SK-N-SH treated with all-trans-retinoic acid at 6 μM for 48 hours (cell line): ENCODE results near the gene TMUB2.

Source experiments
- ATAC-seq: fragments of 200-7000 bp; cut with Tn5 transposase; 3 replicates; pipeline ENCODE4 v1.9.1; 2020; ENCODE audit warnings: mild to moderate bottlenecking, moderate library complexity
- ARNTL ChIP-seq: fragments of 450-650 bp; formaldehyde crosslinking; IDR thresholded peaks from 2 replicates; pipeline ENCODE4 v1.5.0; 2020; ENCODE audit warnings: low read depth, mild to moderate bottlenecking, moderate library complexity, borderline replicate concordance
- BACH2 ChIP-seq: fragments of 250-450 bp; sonication (Bioruptor Pico); IDR thresholded peaks from 2 replicates; pipeline ENCODE4 v1.9.0; 2021; ENCODE audit warnings: mild to moderate bottlenecking, borderline replicate concordance
- CREB5 ChIP-seq: fragments of 250-450 bp; sonication (Bioruptor Pico); IDR thresholded peaks from 2 replicates; pipeline ENCODE4 v1.5.1; 2020; ENCODE audit warnings: low read depth, mild to moderate bottlenecking, moderate library complexity
- CSDC2 ChIP-seq: fragments of 250-450 bp; sonication (Bioruptor Pico); IDR thresholded peaks from 2 replicates; pipeline ENCODE4 v1.5.0; 2020; ENCODE audit warnings: mild to moderate bottlenecking, moderate library complexity
- ESRRG ChIP-seq: fragments of 250-450 bp; sonication (Bioruptor Pico); IDR thresholded peaks from 2 replicates; pipeline ENCODE4 v1.6.1; 2021; ENCODE audit warnings: mild to moderate bottlenecking
- GLIS3 ChIP-seq: fragments of 250-450 bp; sonication (Bioruptor Pico); IDR thresholded peaks from 2 replicates; pipeline ENCODE4 v1.5.0; 2020; ENCODE audit warnings: mild to moderate bottlenecking, moderate library complexity
- ISL1 ChIP-seq: fragments of 250-450 bp; sonication (Bioruptor Pico); IDR thresholded peaks from 2 replicates; pipeline ENCODE4 v2.1.2; 2022; ENCODE audit warnings: mild to moderate bottlenecking, moderate library complexity
- OSR1 ChIP-seq: fragments of 250-450 bp; sonication (Bioruptor Pico); IDR thresholded peaks from 2 replicates; pipeline ENCODE4 v1.8.0; 2022; ENCODE audit warnings: moderate library complexity, mild to moderate bottlenecking, inconsistent platforms
- PPARA ChIP-seq: fragments of 250-450 bp; sonication (Bioruptor Pico); IDR thresholded peaks from 2 replicates; pipeline ENCODE4 v1.5.0; 2020; ENCODE audit warnings: mild to moderate bottlenecking, borderline replicate concordance
- RARB ChIP-seq: fragments of 250-450 bp; sonication (Bioruptor Pico); IDR thresholded peaks from 2 replicates; pipeline ENCODE4 v1.8.0; 2021; ENCODE audit warnings: mild to moderate bottlenecking, moderate library complexity
- SNAI2 ChIP-seq: fragments of 250-450 bp; sonication (Bioruptor Pico); IDR thresholded peaks from 2 replicates; pipeline ENCODE4 v1.5.0; 2020; ENCODE audit warnings: mild to moderate bottlenecking, moderate library complexity
- TCF4 ChIP-seq: fragments of 250-450 bp; sonication (Bioruptor Pico); IDR thresholded peaks from 2 replicates; pipeline ENCODE4 v1.8.0; 2021; ENCODE audit warnings: mild to moderate bottlenecking, moderate library complexity, borderline replicate concordance
- TSHZ2 ChIP-seq: fragments of 250-450 bp; sonication (Bioruptor Pico); IDR thresholded peaks from 2 replicates; pipeline ENCODE4 v1.5.0; 2020; ENCODE audit warnings: mild to moderate bottlenecking, moderate library complexity
- ZFP3 ChIP-seq: fragments of 250-450 bp; sonication (Bioruptor Pico); IDR thresholded peaks from 2 replicates; pipeline ENCODE4 v1.5.0; 2020; ENCODE audit warnings: mild to moderate bottlenecking, moderate library complexity
- ZNF70 ChIP-seq: fragments of 450-650 bp; formaldehyde crosslinking; IDR thresholded peaks from 2 replicates; pipeline ENCODE4 v1.5.0; 2020; ENCODE audit warnings: mild to moderate bottlenecking, moderate library complexity
- ZNF8 ChIP-seq: fragments of 450-650 bp; formaldehyde crosslinking; IDR thresholded peaks from 2 replicates; pipeline ENCODE4 v1.5.0; 2020; ENCODE audit warnings: mild to moderate bottlenecking, moderate library complexity
- TF ChIP-seq, protein P1 (sequence below): fragments of 250-450 bp; sonication (Bioruptor Pico); IDR thresholded peaks from 2 replicates; pipeline ENCODE4 v1.8.0; 2020; ENCODE audit warnings: mild to moderate bottlenecking, moderate library complexity, borderline replicate concordance
- TF ChIP-seq, protein P2 (sequence below): fragments of 250-450 bp; sonication (Bioruptor Pico); IDR thresholded peaks from 2 replicates; pipeline ENCODE4 v1.5.1; 2021; ENCODE audit warnings: mild to moderate bottlenecking, moderate library complexity

TMUB2 gene

DNA sequence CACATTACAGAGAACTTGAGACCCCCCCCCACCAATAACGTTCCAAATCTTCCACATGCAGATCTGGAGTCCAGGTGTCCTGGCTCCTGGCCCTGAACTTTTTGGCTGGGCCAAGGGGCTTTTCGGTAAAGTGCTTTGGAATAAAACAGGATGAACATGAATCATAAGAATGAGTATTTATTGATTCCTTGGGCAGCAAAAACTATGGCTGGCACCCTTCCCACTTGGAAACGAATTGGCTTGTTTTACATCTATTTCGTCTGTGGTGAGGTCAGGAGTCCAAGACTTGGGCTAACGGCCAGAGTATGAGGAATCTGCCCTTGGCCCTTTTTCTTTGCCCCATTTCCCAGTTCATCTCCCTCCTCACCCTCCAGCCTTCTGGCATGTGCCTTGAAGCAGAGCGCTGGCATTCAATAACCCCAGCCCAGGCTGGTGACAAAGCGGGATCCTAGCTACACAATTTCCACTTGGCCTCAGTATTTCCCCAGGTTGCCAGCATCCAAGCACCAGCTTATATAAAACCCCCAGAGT is 36.8 kb downstream of the TMUB2 start:
- no peak for ATAC-seq
- TF ChIP-seq, protein P1, sequence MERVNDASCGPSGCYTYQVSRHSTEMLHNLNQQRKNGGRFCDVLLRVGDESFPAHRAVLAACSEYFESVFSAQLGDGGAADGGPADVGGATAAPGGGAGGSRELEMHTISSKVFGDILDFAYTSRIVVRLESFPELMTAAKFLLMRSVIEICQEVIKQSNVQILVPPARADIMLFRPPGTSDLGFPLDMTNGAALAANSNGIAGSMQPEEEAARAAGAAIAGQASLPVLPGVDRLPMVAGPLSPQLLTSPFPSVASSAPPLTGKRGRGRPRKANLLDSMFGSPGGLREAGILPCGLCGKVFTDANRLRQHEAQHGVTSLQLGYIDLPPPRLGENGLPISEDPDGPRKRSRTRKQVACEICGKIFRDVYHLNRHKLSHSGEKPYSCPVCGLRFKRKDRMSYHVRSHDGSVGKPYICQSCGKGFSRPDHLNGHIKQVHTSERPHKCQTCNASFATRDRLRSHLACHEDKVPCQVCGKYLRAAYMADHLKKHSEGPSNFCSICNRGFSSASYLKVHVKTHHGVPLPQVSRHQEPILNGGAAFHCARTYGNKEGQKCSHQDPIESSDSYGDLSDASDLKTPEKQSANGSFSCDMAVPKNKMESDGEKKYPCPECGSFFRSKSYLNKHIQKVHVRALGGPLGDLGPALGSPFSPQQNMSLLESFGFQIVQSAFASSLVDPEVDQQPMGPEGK (CRISPR knock-in tag), result no peak
- TF ChIP-seq CSDC2 (CRISPR knock-in tag) (no peak), ZNF8 (CRISPR knock-in tag) (no peak), ISL1 (CRISPR knock-in tag) (peak; percentile 64), ARNTL (CRISPR knock-in tag) (no peak), CREB5 (no peak), TCF4 (CRISPR knock-in tag) (peak; percentile 29; the same call in 1 of the 2 replicates)

- TF ChIP-seq BACH2 (no peak), ZFP3 (CRISPR knock-in tag) (no peak), ZNF70 (CRISPR knock-in tag) (no peak), TSHZ2 (no peak)
- TF ChIP-seq, all 23 proteins: peak for 0
- no peak for ATAC-seq
Measured at GRCh38 chr17:44229090-44229489, 42.3 kb downstream of the TMUB2 start.

DNA sequence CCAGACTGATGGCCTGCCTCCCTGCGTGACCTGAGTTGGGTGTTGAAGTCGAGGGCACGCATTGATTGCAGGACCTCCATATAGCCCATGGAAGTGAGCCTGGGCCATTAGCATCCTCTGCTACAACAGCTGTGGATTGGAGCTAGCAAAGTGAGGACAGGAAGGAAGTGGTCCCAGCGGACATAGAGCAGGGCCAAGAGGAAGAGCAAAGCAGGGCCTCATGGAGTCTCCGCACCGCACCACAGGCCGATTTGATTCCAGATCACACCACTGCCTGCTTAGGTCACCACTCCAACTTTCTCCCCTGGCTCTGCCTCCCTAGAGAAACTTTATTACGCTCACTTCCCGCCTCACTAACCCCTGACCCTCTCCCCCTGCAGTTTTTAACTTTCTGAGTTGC is 43.4 kb downstream of the TMUB2 start:
- TF ChIP-seq ZNF70 (CRISPR knock-in tag), result no peak
- no peak for TF ChIP-seq RARB (CRISPR knock-in tag)
- TF ChIP-seq TCF4 (CRISPR knock-in tag), result no peak
- no peak for TF ChIP-seq PPARA (CRISPR knock-in tag)
- TF ChIP-seq OSR1 (CRISPR knock-in tag), result no peak
- TF ChIP-seq ARNTL (CRISPR knock-in tag), result no peak
- TF ChIP-seq SNAI2 (CRISPR knock-in tag), result no peak
- no peak for TF ChIP-seq TSHZ2
- TF ChIP-seq GLIS3 (CRISPR knock-in tag), result no peak
- no peak for TF ChIP-seq ESRRG (CRISPR knock-in tag)
- no peak for ATAC-seq

DNA sequence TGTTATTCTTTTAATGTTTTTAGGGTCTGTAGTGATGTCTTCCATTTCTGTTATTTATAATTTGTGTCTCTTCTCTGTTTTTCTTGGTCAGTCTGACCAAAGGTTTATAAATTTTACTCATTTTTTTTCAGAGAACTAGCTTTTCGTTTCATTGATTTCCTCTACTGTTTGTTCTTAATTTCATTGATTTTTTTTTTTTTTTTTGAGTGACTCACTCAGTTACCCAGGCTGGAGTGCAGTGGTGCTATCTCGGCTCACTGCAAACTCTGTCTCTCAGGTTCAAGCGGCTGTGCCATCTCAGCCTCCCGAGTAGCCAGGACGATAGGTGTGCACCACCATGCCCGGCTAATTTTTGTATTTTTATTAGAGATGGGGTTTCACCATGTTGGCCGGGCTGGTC is 45.3 kb downstream of the TMUB2 start:
- ATAC-seq, result no peak
- TF ChIP-seq GLIS3 (CRISPR knock-in tag), result no peak
- TF ChIP-seq, all 23 proteins: peak for 0

DNA sequence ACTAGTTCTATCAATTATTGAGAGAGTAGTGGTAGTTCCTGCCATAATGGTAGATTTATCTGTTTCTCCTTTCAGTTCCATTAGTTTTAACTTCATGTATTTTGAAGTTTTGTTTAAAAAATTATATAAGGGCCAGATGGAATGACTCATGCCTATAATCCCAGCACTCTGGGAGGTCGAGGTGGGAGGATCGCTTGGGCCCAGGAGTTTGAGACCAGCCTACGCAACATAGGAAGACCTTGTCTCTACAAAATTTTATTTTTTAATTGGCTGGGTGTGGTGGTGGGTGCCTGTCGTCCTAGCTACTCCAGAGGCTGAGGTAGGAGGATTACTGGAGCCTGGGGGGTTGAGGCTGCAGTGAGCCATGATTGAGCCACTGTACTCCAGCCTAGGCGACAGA is 46.8 kb downstream of the TMUB2 start:
- TF ChIP-seq OSR1 (CRISPR knock-in tag) (no peak), TSHZ2 (no peak), SNAI2 (CRISPR knock-in tag) (no peak)
- TF ChIP-seq, protein P2, sequence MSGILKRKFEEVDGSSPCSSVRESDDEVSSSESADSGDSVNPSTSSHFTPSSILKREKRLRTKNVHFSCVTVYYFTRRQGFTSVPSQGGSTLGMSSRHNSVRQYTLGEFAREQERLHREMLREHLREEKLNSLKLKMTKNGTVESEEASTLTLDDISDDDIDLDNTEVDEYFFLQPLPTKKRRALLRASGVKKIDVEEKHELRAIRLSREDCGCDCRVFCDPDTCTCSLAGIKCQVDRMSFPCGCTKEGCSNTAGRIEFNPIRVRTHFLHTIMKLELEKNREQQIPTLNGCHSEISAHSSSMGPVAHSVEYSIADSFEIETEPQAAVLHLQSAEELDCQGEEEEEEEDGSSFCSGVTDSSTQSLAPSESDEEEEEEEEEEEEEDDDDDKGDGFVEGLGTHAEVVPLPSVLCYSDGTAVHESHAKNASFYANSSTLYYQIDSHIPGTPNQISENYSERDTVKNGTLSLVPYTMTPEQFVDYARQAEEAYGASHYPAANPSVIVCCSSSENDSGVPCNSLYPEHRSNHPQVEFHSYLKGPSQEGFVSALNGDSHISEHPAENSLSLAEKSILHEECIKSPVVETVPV, result no peak

More for the DNA sequence above, 46.8 kb downstream of the TMUB2 start:
- ATAC-seq, result no peak
